ENCODE data around the gene TMTC4. TPM values are rescaled to one million over a fixed set of nuclear protein-coding genes. Genes with fewer than 3 reads are reported as not detected.

Gene TMTC4
- total RNA-seq, 1 experiment from 2014 or later: 15.1 TPM

GRCh38 chr13:100695509-100695773 is 20.8 kb upstream of the TMTC4 start:
- Histone ChIP-seq H3K4me3 (ENCODE audit: low read length) (no peak overlapping the region), H3K4me2 (ENCODE audit: low read length) (no peak overlapping the region), H2AFZ (ENCODE audit: low read length) (no peak overlapping the region), H3K4me1 (ENCODE audit: insufficient read depth, low read length) (no peaks in the 10 kb centered on the region; the same call in 1 of the 2 replicates), H3K9me2 (replicated peaks; ENCODE audit: low read length) (no peaks in the 10 kb centered on the region), H3K27ac (ENCODE audit: low read length) (no peak overlapping the region), H3K79me2 (ENCODE audit: low read length) (no peaks in the 10 kb centered on the region), H3K27me3 (ENCODE audit: low read length) (no peaks in the 10 kb centered on the region), H3K9me3 (ENCODE audit: low read length) (no peaks in the 10 kb centered on the region), H3F3A (ENCODE audit: low read length, unreplicated experiment) (no peaks in the 10 kb centered on the region), H3K36me3 (ENCODE audit: low read depth, low read length) (no peaks in the 10 kb centered on the region), H3K9ac (ENCODE audit: low read length) (no peak overlapping the region), H4K20me1 (ENCODE audit: low read length) (no peaks in the 10 kb centered on the region)
- TF ChIP-seq, protein P1, sequence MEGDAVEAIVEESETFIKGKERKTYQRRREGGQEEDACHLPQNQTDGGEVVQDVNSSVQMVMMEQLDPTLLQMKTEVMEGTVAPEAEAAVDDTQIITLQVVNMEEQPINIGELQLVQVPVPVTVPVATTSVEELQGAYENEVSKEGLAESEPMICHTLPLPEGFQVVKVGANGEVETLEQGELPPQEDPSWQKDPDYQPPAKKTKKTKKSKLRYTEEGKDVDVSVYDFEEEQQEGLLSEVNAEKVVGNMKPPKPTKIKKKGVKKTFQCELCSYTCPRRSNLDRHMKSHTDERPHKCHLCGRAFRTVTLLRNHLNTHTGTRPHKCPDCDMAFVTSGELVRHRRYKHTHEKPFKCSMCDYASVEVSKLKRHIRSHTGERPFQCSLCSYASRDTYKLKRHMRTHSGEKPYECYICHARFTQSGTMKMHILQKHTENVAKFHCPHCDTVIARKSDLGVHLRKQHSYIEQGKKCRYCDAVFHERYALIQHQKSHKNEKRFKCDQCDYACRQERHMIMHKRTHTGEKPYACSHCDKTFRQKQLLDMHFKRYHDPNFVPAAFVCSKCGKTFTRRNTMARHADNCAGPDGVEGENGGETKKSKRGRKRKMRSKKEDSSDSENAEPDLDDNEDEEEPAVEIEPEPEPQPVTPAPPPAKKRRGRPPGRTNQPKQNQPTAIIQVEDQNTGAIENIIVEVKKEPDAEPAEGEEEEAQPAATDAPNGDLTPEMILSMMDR (conservative IDR thresholded peaks at IDR 0.05; ENCODE audit: low read depth, low read length): no peak
- TF ChIP-seq EZH2 (IDR thresholded peaks at IDR 0.05; ENCODE audit: low read length, unreplicated experiment): no peak
- no peak for TF ChIP-seq EZH2phosphoT487 (IDR thresholded peaks at IDR 0.05; ENCODE audit: borderline replicate concordance, low read length)
- intact Hi-C loops (cut with micrococcal nuclease): no loop called here
- no peak for ATAC-seq
- BruUV-seq (replicated peaks): no TSS peak
- DNase-seq: no peak
- CTCF ChIA-PET: no interaction called here
- POLR2A ChIA-PET (ENCODE audit: unreplicated experiment): no interaction called here

GRCh38 chr13:100694722-100695508 is 20.3 kb upstream of the TMTC4 start:
- peak; percentile 58 for DNase-seq

GRCh38 chr13:100689191-100689590 is 14.6 kb upstream of the TMTC4 start:
- Histone ChIP-seq H3K4me3 (ENCODE audit: low read length) (no peak overlapping the region), H3K9ac (ENCODE audit: low read length) (no peak overlapping the region), H3K79me2 (ENCODE audit: low read length) (no peaks in the 10 kb centered on the region), H4K20me1 (ENCODE audit: low read length) (no peaks in the 10 kb centered on the region), H3K9me2 (replicated peaks; ENCODE audit: low read length) (no peaks in the 10 kb centered on the region), H3F3A (ENCODE audit: low read length, unreplicated experiment) (no peaks in the 10 kb centered on the region), H2AFZ (ENCODE audit: low read length) (no peak overlapping the region), H3K4me1 (ENCODE audit: insufficient read depth, low read length) (no peaks in the 10 kb centered on the region), H3K27me3 (ENCODE audit: low read length) (no peaks in the 10 kb centered on the region; the same call in 1 of the 2 replicates), H3K4me2 (ENCODE audit: low read length) (no peak overlapping the region), H3K27ac (ENCODE audit: low read length) (no peak overlapping the region), H3K36me3 (ENCODE audit: low read depth, low read length) (no peaks in the 10 kb centered on the region), H3K9me3 (ENCODE audit: low read length) (no peaks in the 10 kb centered on the region)
- intact Hi-C loops (cut with micrococcal nuclease): no loop called here
- DNase-seq (no peak), ATAC-seq (no peak)
- no TSS peak for BruUV-seq (replicated peaks)
- POLR2A ChIA-PET (ENCODE audit: unreplicated experiment): no interaction called here
- TF ChIP-seq EZH2phosphoT487 (IDR thresholded peaks at IDR 0.05; ENCODE audit: borderline replicate concordance, low read length): no peak
- TF ChIP-seq, protein P1 (conservative IDR thresholded peaks at IDR 0.05; ENCODE audit: low read depth, low read length): no peak
- no peak for TF ChIP-seq EZH2 (IDR thresholded peaks at IDR 0.05; ENCODE audit: low read length, unreplicated experiment)
- CTCF ChIA-PET: no interaction called here

More at GRCh38 chr13:100694722-100695508, 20.3 kb upstream of the TMTC4 start:
- no peak overlapping the region for H3K27ac ChIP-seq (ENCODE audit: low read length)
- H3K9me3 ChIP-seq (ENCODE audit: low read length): no peaks in the 10 kb centered on the region
- BruUV-seq (replicated peaks): no TSS peak
- H3K4me2 ChIP-seq (ENCODE audit: low read length): no peak overlapping the region
- no peaks in the 10 kb centered on the region for H3K79me2 ChIP-seq (ENCODE audit: low read length)
- no peaks in the 10 kb centered on the region for H3K36me3 ChIP-seq (ENCODE audit: low read depth, low read length)
- peak overlapping the region; percentile 33; the same call in 1 of the 2 replicates for H2AFZ ChIP-seq (ENCODE audit: low read length)
- peak; percentile 78 for ATAC-seq
- no peaks in the 10 kb centered on the region for H3K27me3 ChIP-seq (ENCODE audit: low read length)
- H3K9ac ChIP-seq (ENCODE audit: low read length): no peak overlapping the region
- POLR2A ChIA-PET (ENCODE audit: unreplicated experiment): no interaction called here
- no peaks in the 10 kb centered on the region for H4K20me1 ChIP-seq (ENCODE audit: low read length)
- H3K4me1 ChIP-seq (ENCODE audit: insufficient read depth, low read length): no peaks in the 10 kb centered on the region; the same call in 1 of the 2 replicates
- TF ChIP-seq EZH2 (IDR thresholded peaks at IDR 0.05; ENCODE audit: low read length, unreplicated experiment): no peak
- no peak for TF ChIP-seq EZH2phosphoT487 (IDR thresholded peaks at IDR 0.05; ENCODE audit: borderline replicate concordance, low read length)
- TF ChIP-seq, protein P1 (conservative IDR thresholded peaks at IDR 0.05; ENCODE audit: low read depth, low read length): peak; percentile 52
- H3K4me3 ChIP-seq (ENCODE audit: low read length): no peak overlapping the region
- CTCF ChIA-PET: no interaction called here
- intact Hi-C loops (cut with micrococcal nuclease): no loop called here
- H3K9me2 ChIP-seq (replicated peaks; ENCODE audit: low read length): no peaks in the 10 kb centered on the region
- no peaks in the 10 kb centered on the region for H3F3A ChIP-seq (ENCODE audit: low read length, unreplicated experiment)

All from PC-3 (cell line).